Natural killer cell treated with Interleukin-12 subunit alpha and Interleukin-12 subunit beta and Interleukin-15 and Interleukin-18, amount 100 ng/mL, for 72 hours (primary cell): ENCODE data around the gene DNM1L. TPM values are rescaled to one million over a fixed set of nuclear protein-coding genes. Genes with fewer than 3 reads are reported as not detected.
A peak's percentile ranks its signal among the peaks of the same experiment; 100 is the strongest.

ENCODE experiments used
- ATAC-seq, 2 donors: fragments of 150-1000 bp; cut with Tn5 transposase in 1 of 2; sonication (Bioruptor Pico), chemical (Tn5 transposase) in 1 of 2; 2 replicates each; pipeline ENCODE4 v1.10.0; 2021
- DNase-seq: peaks from one replicate; pipeline ENCODE4 v3.0.0; 2022; ENCODE audit warnings: low spot score
- H3K27ac Mint-ChIP-seq, 2 donors: 1 replicate in 1 of 2; 2 replicates in 1 of 2; pipeline ENCODE4 v1.8.0; 2022; ENCODE audit warnings: mixed read lengths in 2 of 2, mild to moderate bottlenecking in 1 of 2, moderate library complexity in 1 of 2
- H3K27me3 Mint-ChIP-seq, 2 donors: 1 replicate in 1 of 2; 2 replicates in 1 of 2; pipeline ENCODE4 v1.8.0; 2022; ENCODE audit warnings: mixed read lengths in 2 of 2
- H3K36me3 Mint-ChIP-seq: one replicate; pipeline ENCODE4 v1.8.0; 2022; ENCODE audit warnings: mixed read lengths
- H3K4me1 Mint-ChIP-seq, 2 donors: 1 replicate in 1 of 2; 2 replicates in 1 of 2; pipeline ENCODE4 v1.8.0; 2022; ENCODE audit warnings: low read depth in 2 of 2, mixed read lengths in 2 of 2, mild to moderate bottlenecking in 1 of 2
- H3K4me3 Mint-ChIP-seq: one replicate; pipeline ENCODE4 v1.8.0; 2022; ENCODE audit warnings: mixed read lengths
- H3K9me3 Mint-ChIP-seq: 2 replicates; pipeline ENCODE4 v1.8.0; 2022; ENCODE audit warnings: mixed read lengths
- total RNA-seq, 2 donors: library from RNA; stranded (reverse); gene quantifications; one replicate each; pipeline ENCODE4 v1.2.3, GENCODE V29; 2022

Gene DNM1L
- 10 to 100 TPM; 66.4 to 93.3 TPM for total RNA-seq

- Mint-ChIP-seq H3K4me1 (peaks cover 13 to 23% of the 10 kb centered on the region in 2 donors), H3K36me3 (no peaks in the 10 kb centered on the region), H3K27ac (peak within 1 kb of the TSS; percentile 76 to 91), H3K9me3 (no peaks in the 10 kb centered on the region), H3K4me3 (peak within 1 kb of the TSS; percentile 90), H3K27me3 (no peaks in the 10 kb centered on the region)
- peak; percentile 99 for ATAC-seq
- peak; percentile 96 for DNase-seq
Observed at GRCh38 chr12:32679091-32679919, at the start of gene DNM1L. Gene DNM1L (plus strand): TSS chr12:32679301. CDS start chr12:32679364, 63 bp downstream.

GRCh38 chr12:32641287-32641901, 37.7 kb upstream of the DNM1L start:
- DNase-seq (no peak), ATAC-seq (no peak)
- Mint-ChIP-seq H3K36me3 (no peaks in the 10 kb centered on the region), H3K27me3 (no peaks in the 10 kb centered on the region), H3K4me3 (no peak overlapping the region), H3K9me3 (no peaks in the 10 kb centered on the region), H3K27ac (no peak overlapping the region), H3K4me1 (no peaks in the 10 kb centered on the region)

- DNase-seq, result no peak
- H3K27ac Mint-ChIP-seq, result no peak overlapping the region
- H3K36me3 Mint-ChIP-seq, result no peaks in the 10 kb centered on the region
- no peaks in the 10 kb centered on the region for H3K9me3 Mint-ChIP-seq
- H3K4me1 Mint-ChIP-seq, result no peaks in the 10 kb centered on the region
- no peak overlapping the region for H3K4me3 Mint-ChIP-seq
- peaks cover 7 to 11% of the 10 kb centered on the region in 2 donors for H3K27me3 Mint-ChIP-seq
- ATAC-seq, result no peak
Observed at GRCh38 chr12:32644431-32644830, 34.7 kb upstream of the DNM1L start.

- no peak overlapping the region for H3K4me3 Mint-ChIP-seq
- ATAC-seq (no peak), DNase-seq (no peak)
- no peaks in the 10 kb centered on the region for H3K4me1 Mint-ChIP-seq
- H3K27ac Mint-ChIP-seq, result no peak overlapping the region
- H3K27me3 Mint-ChIP-seq, result peaks cover 7 to 11% of the 10 kb centered on the region in 2 donors
- H3K36me3 Mint-ChIP-seq, result no peaks in the 10 kb centered on the region
- H3K9me3 Mint-ChIP-seq, result no peaks in the 10 kb centered on the region
Observed at GRCh38 chr12:32647275-32647674, 31.8 kb upstream of the DNM1L start.

GRCh38 chr12:32650508-32650907, 28.6 kb upstream of the DNM1L start:
- no peaks in the 10 kb centered on the region for H3K9me3 Mint-ChIP-seq
- no peak for DNase-seq
- H3K4me1 Mint-ChIP-seq, result no peaks in the 10 kb centered on the region
- no peak overlapping the region for H3K4me3 Mint-ChIP-seq
- ATAC-seq, result no peak
- no peaks in the 10 kb centered on the region for H3K36me3 Mint-ChIP-seq
- H3K27ac Mint-ChIP-seq, result no peak overlapping the region
- H3K27me3 Mint-ChIP-seq, result peaks cover 7 to 11% of the 10 kb centered on the region in 2 donors

GRCh38 chr12:32651151-32651955, 27.7 kb upstream of the DNM1L start:
- H3K36me3 Mint-ChIP-seq, result no peaks in the 10 kb centered on the region
- no peaks in the 10 kb centered on the region for H3K4me1 Mint-ChIP-seq
- H3K27ac Mint-ChIP-seq, result no peak overlapping the region
- DNase-seq, result no peak
- no peak overlapping the region for H3K4me3 Mint-ChIP-seq
- peaks cover 7 to 11% of the 10 kb centered on the region in 2 donors for H3K27me3 Mint-ChIP-seq
- H3K9me3 Mint-ChIP-seq, result no peaks in the 10 kb centered on the region
- ATAC-seq, result no peak

GRCh38 chr12:32651956-32652210, 27.2 kb upstream of the DNM1L start:
- DNase-seq (no peak), ATAC-seq (no peak)
- Mint-ChIP-seq H3K4me3 (no peak overlapping the region), H3K4me1 (no peaks in the 10 kb centered on the region), H3K9me3 (no peaks in the 10 kb centered on the region), H3K36me3 (no peaks in the 10 kb centered on the region), H3K27me3 (peaks cover 7 to 11% of the 10 kb centered on the region in 2 donors), H3K27ac (no peak overlapping the region)

GRCh38 chr12:32659908-32660440, 19.1 kb upstream of the DNM1L start:
- Mint-ChIP-seq H3K36me3 (no peaks in the 10 kb centered on the region), H3K27ac (no peak overlapping the region), H3K4me1 (no peaks in the 10 kb centered on the region), H3K9me3 (no peaks in the 10 kb centered on the region), H3K27me3 (no peaks in the 10 kb centered on the region), H3K4me3 (no peak overlapping the region)
- DNase-seq (no peak), ATAC-seq (no peak)

GRCh38 chr12:32661706-32662105, 17.4 kb upstream of the DNM1L start:
- Mint-ChIP-seq H3K4me3 (no peak overlapping the region), H3K36me3 (no peaks in the 10 kb centered on the region), H3K9me3 (no peaks in the 10 kb centered on the region), H3K27ac (no peak overlapping the region), H3K27me3 (no peaks in the 10 kb centered on the region), H3K4me1 (no peaks in the 10 kb centered on the region)
- ATAC-seq (peak in 1 of 2 donors; percentile 56), DNase-seq (no peak)

GRCh38 chr12:32662665-32663064, 16.4 kb upstream of the DNM1L start:
- DNase-seq, result no peak
- Mint-ChIP-seq H3K4me3 (no peak overlapping the region), H3K27ac (no peak overlapping the region), H3K36me3 (no peaks in the 10 kb centered on the region), H3K4me1 (no peaks in the 10 kb centered on the region), H3K9me3 (no peaks in the 10 kb centered on the region), H3K27me3 (no peaks in the 10 kb centered on the region)
- ATAC-seq, result no peak

GRCh38 chr12:32666018-32666417, 13.1 kb upstream of the DNM1L start:
- H3K9me3 Mint-ChIP-seq, result no peaks in the 10 kb centered on the region
- H3K36me3 Mint-ChIP-seq, result no peaks in the 10 kb centered on the region
- no peak overlapping the region for H3K4me3 Mint-ChIP-seq
- no peaks in the 10 kb centered on the region for H3K4me1 Mint-ChIP-seq
- no peak overlapping the region for H3K27ac Mint-ChIP-seq
- ATAC-seq (no peak), DNase-seq (no peak)
- H3K27me3 Mint-ChIP-seq, result peaks cover 2 to 5% of the 10 kb centered on the region in 2 donors

GRCh38 chr12:32669584-32669983, 9.5 kb upstream of the DNM1L start:
- no peak for ATAC-seq
- H3K27me3 Mint-ChIP-seq, result peaks cover 2 to 7% of the 10 kb centered on the region in 2 donors
- H3K27ac Mint-ChIP-seq, result no peak overlapping the region
- H3K9me3 Mint-ChIP-seq, result no peaks in the 10 kb centered on the region
- H3K36me3 Mint-ChIP-seq, result no peaks in the 10 kb centered on the region
- DNase-seq, result no peak
- no peak overlapping the region for H3K4me3 Mint-ChIP-seq
- no peaks in the 10 kb centered on the region for H3K4me1 Mint-ChIP-seq

- DNase-seq (no peak), ATAC-seq (no peak)
- Mint-ChIP-seq H3K27ac (no peak overlapping the region), H3K27me3 (peaks cover 2 to 7% of the 10 kb centered on the region in 2 donors), H3K9me3 (no peaks in the 10 kb centered on the region), H3K36me3 (no peaks in the 10 kb centered on the region), H3K4me1 (no peaks in the 10 kb centered on the region), H3K4me3 (no peak overlapping the region)
Observed at GRCh38 chr12:32671930-32672780, 6.9 kb upstream of the DNM1L start.
